Osteocyte (in vitro differentiated cells): ENCODE results near the gene TFB2M. TPM values are rescaled to one million over a fixed set of nuclear protein-coding genes. Genes with fewer than 3 reads are reported as not detected.

ENCODE experiments used
- DNase-seq: peaks from one replicate; pipeline ENCODE4 v3.0.0; 2021; ENCODE audit warnings: mixed read lengths; ENCODE audit not compliant: unreplicated experiment; ENCODE audit errors: extremely low spot score
- H3K27ac Mint-ChIP-seq: one replicate; pipeline ENCODE4 v1.8.0; 2021; ENCODE audit warnings: mild to moderate bottlenecking, mixed read lengths; ENCODE audit not compliant: unreplicated experiment
- H3K27me3 Mint-ChIP-seq: one replicate; pipeline ENCODE4 v1.8.0; 2021; ENCODE audit warnings: mixed read lengths; ENCODE audit not compliant: unreplicated experiment
- H3K36me3 Mint-ChIP-seq: one replicate; pipeline ENCODE4 v1.8.0; 2021; ENCODE audit warnings: mixed read lengths; ENCODE audit not compliant: unreplicated experiment
- H3K4me1 Mint-ChIP-seq: one replicate; pipeline ENCODE4 v1.8.0; 2021; ENCODE audit warnings: mixed read lengths; ENCODE audit not compliant: unreplicated experiment
- H3K4me3 Mint-ChIP-seq: one replicate; pipeline ENCODE4 v1.8.0; 2021; ENCODE audit warnings: mild to moderate bottlenecking, moderate library complexity, mixed read lengths; ENCODE audit not compliant: unreplicated experiment
- H3K9me3 Mint-ChIP-seq: one replicate; pipeline ENCODE4 v1.8.0; 2021; ENCODE audit warnings: mixed read lengths; ENCODE audit not compliant: unreplicated experiment
- CTCF ChIP-seq: fragments of 200-600 bp; sonication (generic); IDR thresholded peaks from 2 replicates; pipeline ENCODE4 v1.5.0; 2021; ENCODE audit warnings: antibody characterized with exemption, mild to moderate bottlenecking, moderate library complexity
- total RNA-seq: library from RNA; stranded (reverse); gene quantifications from 2 replicates; pipeline ENCODE4 v1.2.1, GENCODE V29; 2021

Gene TFB2M
- total RNA-seq, 1 donor from 2014 or later, result 12.5 TPM

GRCh38 chr1:246544001-246544400, 22.1 kb downstream of the TFB2M start:
- Mint-ChIP-seq H3K9me3 (no peaks in the 10 kb centered on the region), H3K36me3 (peaks cover 22% of the 10 kb centered on the region), H3K4me3 (no peak overlapping the region), H3K27me3 (no peaks in the 10 kb centered on the region), H3K4me1 (no peaks in the 10 kb centered on the region), H3K27ac (no peak overlapping the region)
- peak; percentile 11 for DNase-seq
- no peak for TF ChIP-seq CTCF

- H3K27me3 Mint-ChIP-seq, result no peaks in the 10 kb centered on the region
- H3K4me1 Mint-ChIP-seq, result no peaks in the 10 kb centered on the region
- H3K27ac Mint-ChIP-seq, result no peak overlapping the region
- H3K9me3 Mint-ChIP-seq, result no peaks in the 10 kb centered on the region
- no peak overlapping the region for H3K4me3 Mint-ChIP-seq
- H3K36me3 Mint-ChIP-seq, result peaks cover 18% of the 10 kb centered on the region
- TF ChIP-seq CTCF, result no peak
- peak; percentile 3 for DNase-seq
Observed at GRCh38 chr1:246540738-246541491, 25.1 kb downstream of the TFB2M start.

GRCh38 chr1:246537887-246538286, 28.2 kb downstream of the TFB2M start:
- Mint-ChIP-seq H3K27ac (no peak overlapping the region), H3K27me3 (peaks cover 3% of the 10 kb centered on the region)
- no peak for TF ChIP-seq CTCF

GRCh38 chr1:246537441-246537840, 28.6 kb downstream of the TFB2M start:
- no peak overlapping the region for H3K4me3 Mint-ChIP-seq
- H3K27ac Mint-ChIP-seq, result no peak overlapping the region
- H3K27me3 Mint-ChIP-seq, result peaks cover 4% of the 10 kb centered on the region
- H3K4me1 Mint-ChIP-seq, result no peaks in the 10 kb centered on the region
- DNase-seq, result peak; percentile 36
- peaks cover 9% of the 10 kb centered on the region for H3K36me3 Mint-ChIP-seq
- H3K9me3 Mint-ChIP-seq, result no peaks in the 10 kb centered on the region
- TF ChIP-seq CTCF, result no peak

More at GRCh38 chr1:246537887-246538286, 28.2 kb downstream of the TFB2M start:
- peak; percentile 32 for DNase-seq
- Mint-ChIP-seq H3K4me1 (no peaks in the 10 kb centered on the region), H3K36me3 (peaks cover 9% of the 10 kb centered on the region), H3K9me3 (no peaks in the 10 kb centered on the region), H3K4me3 (no peak overlapping the region)

GRCh38 chr1:246534114-246534513, 31.9 kb downstream of the TFB2M start:
- Mint-ChIP-seq H3K9me3 (peaks cover 11% of the 10 kb centered on the region), H3K4me3 (no peak overlapping the region), H3K4me1 (no peaks in the 10 kb centered on the region), H3K27ac (no peak overlapping the region), H3K36me3 (peaks cover 4% of the 10 kb centered on the region), H3K27me3 (peaks cover 10% of the 10 kb centered on the region)
- no peak for DNase-seq
- no peak for TF ChIP-seq CTCF
